HEK293 (cell line): ENCODE results near the gene C4orf36.

Experiments
- BCL11B ChIP-seq: fragments of 450-650 bp; formaldehyde crosslinking; IDR thresholded peaks from 2 replicates; pipeline ENCODE4 v1.5.1; 2016; ENCODE audit warnings: low read depth, missing biosample characterization, missing genetic modification characterization
- GLI4 ChIP-seq: fragments of 450-650 bp; formaldehyde crosslinking; IDR thresholded peaks from 2 replicates; pipeline ENCODE4 v1.5.1; 2016; ENCODE audit warnings: missing biosample characterization, missing genetic modification characterization
- KLF1 ChIP-seq: fragments of 450-650 bp; formaldehyde crosslinking; IDR thresholded peaks from 2 replicates; pipeline ENCODE4 v1.5.1; 2016; ENCODE audit warnings: missing biosample characterization, missing genetic modification characterization
- KLF17 ChIP-seq: fragments of 450-650 bp; formaldehyde crosslinking; IDR thresholded peaks from 2 replicates; pipeline ENCODE4 v1.5.1; 2016; ENCODE audit warnings: missing biosample characterization, missing genetic modification characterization
- PBX3 ChIP-seq: sonication (generic); formaldehyde crosslinking; IDR thresholded peaks from 2 replicates; pipeline ENCODE4 v1.8.1; 2022; ENCODE audit warnings: mild to moderate bottlenecking, moderate library complexity, missing genetic modification reagents
- SP7 ChIP-seq: fragments of 450-650 bp; formaldehyde crosslinking; IDR thresholded peaks from 2 replicates; pipeline ENCODE4 v1.5.1; 2016; ENCODE audit warnings: missing biosample characterization, missing genetic modification characterization
- TRIM28 ChIP-seq: IDR thresholded peaks from 2 replicates; pipeline ENCODE4 v1.6.1; 2011; ENCODE audit warnings: low read length, control low read depth, borderline replicate concordance
- TSHZ1 ChIP-seq: fragments of 450-650 bp; formaldehyde crosslinking; IDR thresholded peaks from 2 replicates; pipeline ENCODE4 v1.5.1; 2016; ENCODE audit warnings: missing biosample characterization, missing genetic modification characterization, borderline replicate concordance
- ZBTB49 ChIP-seq: fragments of 450-650 bp; formaldehyde crosslinking; IDR thresholded peaks from 2 replicates; pipeline ENCODE4 v1.5.1; 2016; ENCODE audit warnings: missing biosample characterization, missing genetic modification characterization, low read depth
- ZFP69B ChIP-seq: fragments of 450-650 bp; formaldehyde crosslinking; IDR thresholded peaks from 2 replicates; pipeline ENCODE4 v1.5.1; 2016; ENCODE audit warnings: missing biosample characterization, missing genetic modification characterization
- ZNF10 ChIP-seq: fragments of 450-650 bp; formaldehyde crosslinking; IDR thresholded peaks from 2 replicates; pipeline ENCODE4 v1.5.1; 2017; ENCODE audit warnings: missing biosample characterization, missing genetic modification characterization
- ZNF140 ChIP-seq: fragments of 450-650 bp; formaldehyde crosslinking; IDR thresholded peaks from 2 replicates; pipeline ENCODE4 v1.5.1; 2016; ENCODE audit warnings: missing biosample characterization, missing genetic modification characterization
- ZNF146 ChIP-seq: fragments of 450-650 bp; formaldehyde crosslinking; IDR thresholded peaks from 2 replicates; pipeline ENCODE4 v1.5.1; 2016; ENCODE audit warnings: missing biosample characterization, missing genetic modification characterization
- ZNF155 ChIP-seq: fragments of 450-650 bp; formaldehyde crosslinking; IDR thresholded peaks from 2 replicates; pipeline ENCODE4 v1.5.1; 2016; ENCODE audit warnings: missing biosample characterization, missing genetic modification characterization
- ZNF157 ChIP-seq: fragments of 450-650 bp; formaldehyde crosslinking; IDR thresholded peaks from 2 replicates; pipeline ENCODE4 v1.5.1; 2016; ENCODE audit warnings: missing biosample characterization, missing genetic modification characterization
- ZNF169 ChIP-seq: fragments of 450-650 bp; formaldehyde crosslinking; IDR thresholded peaks from 2 replicates; pipeline ENCODE4 v1.5.1; 2016; ENCODE audit warnings: missing biosample characterization, missing genetic modification characterization
- ZNF18 ChIP-seq: fragments of 450-650 bp; formaldehyde crosslinking; IDR thresholded peaks from 2 replicates; pipeline ENCODE4 v1.5.1; 2016; ENCODE audit warnings: missing biosample characterization, missing genetic modification characterization
- ZNF2 ChIP-seq: fragments of 450-650 bp; formaldehyde crosslinking; IDR thresholded peaks from 2 replicates; pipeline ENCODE4 v1.5.1; 2016; ENCODE audit warnings: missing biosample characterization, missing genetic modification characterization
- ZNF211 ChIP-seq: fragments of 450-650 bp; formaldehyde crosslinking; IDR thresholded peaks from 2 replicates; pipeline ENCODE4 v1.5.1; 2016; ENCODE audit warnings: low read depth, missing biosample characterization, missing genetic modification characterization
- ZNF221 ChIP-seq: fragments of 450-650 bp; formaldehyde crosslinking; IDR thresholded peaks from 2 replicates; pipeline ENCODE4 v1.5.1; 2017; ENCODE audit warnings: missing biosample characterization, missing genetic modification characterization, borderline replicate concordance
- ZNF23 ChIP-seq: fragments of 450-650 bp; formaldehyde crosslinking; IDR thresholded peaks from 2 replicates; pipeline ENCODE4 v1.5.1; 2016; ENCODE audit warnings: missing biosample characterization, missing genetic modification characterization, borderline replicate concordance
- ZNF26 ChIP-seq: fragments of 450-650 bp; formaldehyde crosslinking; IDR thresholded peaks from 2 replicates; pipeline ENCODE4 v1.5.1; 2016; ENCODE audit warnings: missing biosample characterization, missing genetic modification characterization
- ZNF404 ChIP-seq: fragments of 450-650 bp; formaldehyde crosslinking; IDR thresholded peaks from 2 replicates; pipeline ENCODE4 v1.5.1; 2017; ENCODE audit warnings: missing biosample characterization, missing genetic modification characterization
- ZNF514 ChIP-seq: fragments of 450-650 bp; formaldehyde crosslinking; IDR thresholded peaks from 2 replicates; pipeline ENCODE4 v1.5.1; 2016; ENCODE audit warnings: missing biosample characterization, missing genetic modification characterization
- ZNF544 ChIP-seq: fragments of 450-650 bp; formaldehyde crosslinking; IDR thresholded peaks from 2 replicates; pipeline ENCODE4 v1.5.0; 2017; ENCODE audit warnings: missing biosample characterization, missing genetic modification characterization
- ZNF560 ChIP-seq: fragments of 450-650 bp; formaldehyde crosslinking; IDR thresholded peaks from 2 replicates; pipeline ENCODE4 v1.5.1; 2017; ENCODE audit warnings: missing biosample characterization, missing genetic modification characterization, borderline replicate concordance
- ZNF600 ChIP-seq: fragments of 450-650 bp; formaldehyde crosslinking; IDR thresholded peaks from 2 replicates; pipeline ENCODE4 v1.5.1; 2016; ENCODE audit warnings: missing biosample characterization, missing genetic modification characterization
- ZNF610 ChIP-seq: fragments of 450-650 bp; formaldehyde crosslinking; IDR thresholded peaks from 2 replicates; pipeline ENCODE4 v1.5.1; 2016; ENCODE audit warnings: missing biosample characterization, missing genetic modification characterization, borderline replicate concordance
- ZNF623 ChIP-seq: fragments of 450-650 bp; formaldehyde crosslinking; IDR thresholded peaks from 2 replicates; pipeline ENCODE4 v1.5.1; 2016; ENCODE audit warnings: missing biosample characterization, missing genetic modification characterization
- ZNF629 ChIP-seq: fragments of 450-650 bp; formaldehyde crosslinking; IDR thresholded peaks from 2 replicates; pipeline ENCODE4 v1.5.1; 2017; ENCODE audit warnings: missing biosample characterization, missing genetic modification characterization
- ZNF792 ChIP-seq: fragments of 450-650 bp; formaldehyde crosslinking; IDR thresholded peaks from 2 replicates; pipeline ENCODE4 v1.5.1; 2016; ENCODE audit warnings: missing biosample characterization, missing genetic modification characterization

C4orf36 gene

GRCh38 chr4:86927843-86928395 lies 35.7 kb upstream of the C4orf36 start (continued):
- TF ChIP-seq ZNF221 (tag by site-specific recombination) (no peak), ZNF610 (tag by site-specific recombination) (no peak), PBX3 (CRISPR knock-in tag) (no peak), TSHZ1 (tag by site-specific recombination) (peak; percentile 28; the same call in 1 of the 2 replicates), ZNF157 (tag by site-specific recombination) (no peak), ZNF211 (no peak), GLI4 (tag by site-specific recombination) (no peak), ZBTB49 (no peak), ZFP69B (tag by site-specific recombination) (no peak), ZNF600 (tag by site-specific recombination) (0 out of 2 replicates have a peak, but pooled peaks have one; percentile 14), BCL11B (no peak), TRIM28 (no peak), ZNF146 (tag by site-specific recombination) (no peak), ZNF792 (tag by site-specific recombination) (no peak), ZNF169 (tag by site-specific recombination) (no peak), ZNF140 (no peak), ZNF10 (tag by site-specific recombination) (peak; percentile 42), ZNF629 (tag by site-specific recombination) (peak; percentile 92), ZNF23 (tag by site-specific recombination) (no peak), ZNF18 (tag by site-specific recombination) (no peak), ZNF2 (tag by site-specific recombination) (no peak), KLF17 (tag by site-specific recombination) (peak; percentile 88), ZNF514 (no peak), ZNF404 (tag by site-specific recombination) (no peak), ZNF560 (tag by site-specific recombination) (no peak), ZNF544 (tag by site-specific recombination) (no peak), KLF1 (tag by site-specific recombination) (no peak), ZNF623 (tag by site-specific recombination) (no peak), SP7 (peak; percentile 87; the same call in 1 of the 2 replicates), ZNF26 (tag by site-specific recombination) (no peak), ZNF155 (tag by site-specific recombination) (no peak)
